Fibroblast of mammary gland (primary cell): ENCODE data around the gene SPINK2.

Source experiments
- DNase-seq: peaks from one replicate; pipeline ENCODE4 v3.0.0-alpha.2; 2010; ENCODE audit warnings: low read depth
- H3K4me3 ChIP-seq: 2 replicates; pipeline ENCODE4 v1.5.1; 2011; ENCODE audit warnings: low read depth, mild to moderate bottlenecking, low read length, moderate library complexity; ENCODE audit not compliant: control insufficient read depth
- CTCF ChIP-seq: conservative IDR thresholded peaks from 2 replicates; pipeline ENCODE4 v1.5.1; 2011; ENCODE audit warnings: low read depth, low read length, inconsistent platforms; ENCODE audit not compliant: control insufficient read depth, insufficient read depth

SPINK2 gene

DNA sequence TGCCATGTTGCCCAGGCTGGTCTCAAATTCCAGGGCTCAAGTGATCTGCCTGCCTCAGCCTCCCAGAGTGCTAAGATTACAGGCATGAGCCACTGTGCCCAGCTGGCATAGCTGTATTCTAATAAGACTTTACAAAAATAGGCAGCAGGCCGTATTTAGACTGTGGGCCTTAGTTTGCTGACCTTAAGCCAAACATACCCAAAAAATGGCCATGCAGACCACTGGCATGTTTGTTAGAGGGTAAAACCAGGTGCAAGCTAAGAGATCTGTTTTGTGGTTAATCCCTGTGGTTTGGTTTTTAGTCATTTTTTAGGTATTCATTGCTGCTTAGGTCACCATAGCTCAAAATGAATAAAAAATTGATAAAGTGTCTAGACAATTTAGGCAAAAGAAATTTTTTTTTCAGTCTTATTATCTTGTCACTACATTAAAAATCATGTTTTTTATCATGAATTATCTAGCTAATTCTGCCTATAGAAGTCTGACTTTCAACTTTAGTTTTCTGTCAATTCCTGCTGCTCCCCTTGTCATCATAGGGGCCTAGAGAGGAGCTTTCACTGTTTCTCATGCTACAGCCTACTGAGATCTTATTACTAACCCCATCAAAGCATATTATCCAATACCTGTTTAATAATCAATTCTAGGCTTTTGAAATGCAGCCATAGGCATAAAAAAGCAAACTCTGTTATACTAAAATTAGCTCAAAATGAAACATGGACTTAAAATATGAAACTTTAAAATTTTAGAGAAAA is 7.5 kb upstream of the SPINK2 start:
- no peak overlapping the region for H3K4me3 ChIP-seq
- TF ChIP-seq CTCF, result no peak
- DNase-seq, result peak; percentile 31

- DNase-seq, result no peak
- no peak overlapping the region for H3K4me3 ChIP-seq
- no peak for TF ChIP-seq CTCF
These were observed 2.6 kb upstream of the SPINK2 start for GRCh38 chr4:56823933-56824600.

- DNase-seq, result no peak
- TF ChIP-seq CTCF, result no peak
- no peak overlapping the region for H3K4me3 ChIP-seq
These were observed 2.7 kb downstream of the SPINK2 start for GRCh38 chr4:56818797-56819196.

- no peak overlapping the region for H3K4me3 ChIP-seq
- no peak for TF ChIP-seq CTCF
- no peak for DNase-seq
These were observed 3.5 kb downstream of the SPINK2 start for GRCh38 chr4:56817840-56818491.

DNA sequence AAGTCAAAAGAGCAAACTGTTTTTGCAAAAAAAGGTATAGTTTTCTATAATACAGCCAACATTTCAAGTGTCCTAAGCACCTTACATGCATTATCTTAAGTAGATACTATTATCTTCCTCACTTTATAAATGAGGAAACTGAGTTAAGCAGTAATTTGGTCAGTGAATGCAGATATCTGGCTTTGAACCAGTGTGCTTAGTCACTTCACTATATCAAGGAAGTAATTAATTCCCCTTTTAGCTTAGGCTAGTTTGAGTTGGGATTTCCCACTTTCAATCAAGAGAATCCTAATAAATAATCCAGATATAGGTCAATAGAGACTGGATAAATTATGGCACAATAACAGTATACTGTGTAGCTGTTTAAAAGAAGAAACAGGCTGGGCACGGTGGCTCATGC is 14.8 kb downstream of the SPINK2 start:
- no peak overlapping the region for H3K4me3 ChIP-seq
- DNase-seq, result no peak
- no peak for TF ChIP-seq CTCF

GRCh38 chr4:56804551-56804950 is 16.9 kb downstream of the SPINK2 start:
- TF ChIP-seq CTCF, result no peak
- DNase-seq, result peak; percentile 40
- H3K4me3 ChIP-seq, result no peak overlapping the region
